ENCODE measurements around the gene TTC21A. TPM values are rescaled to one million over a fixed set of nuclear protein-coding genes. Genes with fewer than 3 reads are reported as not detected.
"Not testable (repeated sequence)": the region's sequence is repeated elsewhere in the genome, so short reads cannot be mapped to it uniquely, and the experiment has no call there.

The TTC21A gene, protein sequence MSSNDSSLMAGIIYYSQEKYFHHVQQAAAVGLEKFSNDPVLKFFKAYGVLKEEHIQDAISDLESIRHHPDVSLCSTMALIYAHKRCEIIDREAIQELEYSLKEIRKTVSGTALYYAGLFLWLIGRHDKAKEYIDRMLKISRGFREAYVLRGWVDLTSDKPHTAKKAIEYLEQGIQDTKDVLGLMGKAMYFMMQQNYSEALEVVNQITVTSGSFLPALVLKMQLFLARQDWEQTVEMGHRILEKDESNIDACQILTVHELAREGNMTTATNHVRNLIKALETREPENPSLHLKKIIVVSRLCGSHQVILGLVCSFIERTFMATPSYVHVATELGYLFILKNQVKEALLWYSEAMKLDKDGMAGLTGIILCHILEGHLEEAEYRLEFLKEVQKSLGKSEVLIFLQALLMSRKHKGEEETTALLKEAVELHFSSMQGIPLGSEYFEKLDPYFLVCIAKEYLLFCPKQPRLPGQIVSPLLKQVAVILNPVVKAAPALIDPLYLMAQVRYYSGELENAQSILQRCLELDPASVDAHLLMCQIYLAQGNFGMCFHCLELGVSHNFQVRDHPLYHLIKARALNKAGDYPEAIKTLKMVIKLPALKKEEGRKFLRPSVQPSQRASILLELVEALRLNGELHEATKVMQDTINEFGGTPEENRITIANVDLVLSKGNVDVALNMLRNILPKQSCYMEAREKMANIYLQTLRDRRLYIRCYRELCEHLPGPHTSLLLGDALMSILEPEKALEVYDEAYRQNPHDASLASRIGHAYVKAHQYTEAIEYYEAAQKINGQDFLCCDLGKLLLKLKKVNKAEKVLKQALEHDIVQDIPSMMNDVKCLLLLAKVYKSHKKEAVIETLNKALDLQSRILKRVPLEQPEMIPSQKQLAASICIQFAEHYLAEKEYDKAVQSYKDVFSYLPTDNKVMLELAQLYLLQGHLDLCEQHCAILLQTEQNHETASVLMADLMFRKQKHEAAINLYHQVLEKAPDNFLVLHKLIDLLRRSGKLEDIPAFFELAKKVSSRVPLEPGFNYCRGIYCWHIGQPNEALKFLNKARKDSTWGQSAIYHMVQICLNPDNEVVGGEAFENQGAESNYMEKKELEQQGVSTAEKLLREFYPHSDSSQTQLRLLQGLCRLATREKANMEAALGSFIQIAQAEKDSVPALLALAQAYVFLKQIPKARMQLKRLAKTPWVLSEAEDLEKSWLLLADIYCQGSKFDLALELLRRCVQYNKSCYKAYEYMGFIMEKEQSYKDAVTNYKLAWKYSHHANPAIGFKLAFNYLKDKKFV (N-terminal part only)
- total RNA-seq (2021; ENCODE audit: unreplicated experiment) (7.7 TPM), Bru-seq, nascent RNA (percentile 50 among the genes with signal in this experiment), BruChase-seq, experiment 1, labeled RNA remaining after a 2-hour chase (percentile 56 among the genes with signal in this experiment), BruChase-seq, experiment 2, labeled RNA remaining after a 6-hour chase (percentile 47 among the genes with signal in this experiment)
- polyA plus RNA-seq (2012; ENCODE audit: insufficient read length): 5.3 TPM
- long read RNA-seq, partial matches to known transcripts: 1 of 3 reads
- long read RNA-seq, other reads (novel, unspliced or antisense): 2 of 3 reads

DNA sequence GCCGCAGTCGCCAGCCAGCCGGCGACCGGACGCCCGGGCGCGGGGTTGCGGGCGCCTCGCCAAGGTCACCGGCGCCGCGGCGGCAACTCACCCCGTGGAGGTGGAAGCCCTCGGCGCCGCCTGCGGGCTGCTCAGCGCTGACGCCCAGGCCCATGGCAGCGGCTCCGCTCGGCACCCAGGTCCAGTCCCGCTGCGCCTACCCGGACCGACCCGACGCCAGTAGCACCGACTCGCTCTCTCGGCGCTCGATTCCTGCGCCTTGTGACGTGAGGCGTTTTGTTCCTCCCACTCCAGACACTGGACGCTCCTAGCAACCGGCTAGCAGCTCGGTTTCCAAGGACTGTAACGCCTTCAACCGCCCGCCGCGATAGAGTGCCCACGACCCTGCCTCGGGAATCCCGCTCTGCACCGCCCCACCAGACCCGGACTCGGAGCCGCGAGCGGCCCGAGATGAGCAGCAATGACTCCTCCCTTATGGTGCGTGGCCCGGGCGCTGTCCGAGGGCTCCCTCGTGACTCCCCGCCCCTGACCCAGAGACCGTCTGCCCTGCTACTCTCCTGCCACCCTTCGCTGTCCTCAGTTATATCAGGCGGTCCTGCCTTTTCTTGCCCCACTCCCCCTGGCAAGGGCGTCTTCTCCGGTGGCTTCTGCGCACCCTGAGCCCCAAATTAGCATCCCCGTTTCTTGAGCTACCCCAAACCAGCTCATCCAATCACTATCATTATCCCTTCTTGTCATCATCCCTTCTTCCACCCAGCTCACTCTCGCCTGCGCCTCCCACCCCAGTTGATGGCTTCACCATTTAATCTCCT lies at the start of gene TTC21A, which contains the start of gene GORASP1:
TTC21A (plus strand) TSS at position 293 of the 812 bp plus-strand sequence; CDS start at position 451, 158 bp downstream.
GORASP1 (minus strand) TSS at position 240 of the 812 bp plus-strand sequence; CDS start at position 154, 86 bp downstream.
- ATAC-seq (peak; percentile 96), DNase-seq (ENCODE audit: low read depth, low spot score) (no peak)
- H3K36me3 ChIP-seq (ENCODE audit: control insufficient read depth, insufficient read depth, low read length): peaks cover 2% of the 10 kb centered on the region; the same call in 1 of the 2 replicates
- intact Hi-C loops (cut with micrococcal nuclease; ENCODE audit: unreplicated experiment): no loop called here
- H3K9me3 ChIP-seq (ENCODE audit: control insufficient read depth, insufficient read depth, low read depth, low read length): no peaks in the 10 kb centered on the region
- in situ Hi-C loops (cut with HindIII; ENCODE audit: low pct_unique_long_range_greater_than_20kb, low sequenced_read_pairs): no loop called here
- H3K4me1 ChIP-seq (ENCODE audit: control insufficient read depth, insufficient read depth, low read length): peaks cover 6% of the 10 kb centered on the region
- TF ChIP-seq POLR2AphosphoS5 (IDR thresholded peaks at IDR 0.05; ENCODE audit: low read depth, low read length) (peak; percentile 47; the same call in 1 of the 2 replicates), TCF7L2 (IDR thresholded peaks at IDR 0.05; ENCODE audit: low read depth, low read length) (no peak), SIN3A (IDR thresholded peaks at IDR 0.05; ENCODE audit: borderline replicate concordance, insufficient read depth, low read depth, low read length) (peak; percentile 84; the same call in 1 of the 2 replicates)
- TF ChIP-seq, protein P1, sequence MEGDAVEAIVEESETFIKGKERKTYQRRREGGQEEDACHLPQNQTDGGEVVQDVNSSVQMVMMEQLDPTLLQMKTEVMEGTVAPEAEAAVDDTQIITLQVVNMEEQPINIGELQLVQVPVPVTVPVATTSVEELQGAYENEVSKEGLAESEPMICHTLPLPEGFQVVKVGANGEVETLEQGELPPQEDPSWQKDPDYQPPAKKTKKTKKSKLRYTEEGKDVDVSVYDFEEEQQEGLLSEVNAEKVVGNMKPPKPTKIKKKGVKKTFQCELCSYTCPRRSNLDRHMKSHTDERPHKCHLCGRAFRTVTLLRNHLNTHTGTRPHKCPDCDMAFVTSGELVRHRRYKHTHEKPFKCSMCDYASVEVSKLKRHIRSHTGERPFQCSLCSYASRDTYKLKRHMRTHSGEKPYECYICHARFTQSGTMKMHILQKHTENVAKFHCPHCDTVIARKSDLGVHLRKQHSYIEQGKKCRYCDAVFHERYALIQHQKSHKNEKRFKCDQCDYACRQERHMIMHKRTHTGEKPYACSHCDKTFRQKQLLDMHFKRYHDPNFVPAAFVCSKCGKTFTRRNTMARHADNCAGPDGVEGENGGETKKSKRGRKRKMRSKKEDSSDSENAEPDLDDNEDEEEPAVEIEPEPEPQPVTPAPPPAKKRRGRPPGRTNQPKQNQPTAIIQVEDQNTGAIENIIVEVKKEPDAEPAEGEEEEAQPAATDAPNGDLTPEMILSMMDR (IDR thresholded peaks at IDR 0.05): no peak
- TF ChIP-seq, protein P2, sequence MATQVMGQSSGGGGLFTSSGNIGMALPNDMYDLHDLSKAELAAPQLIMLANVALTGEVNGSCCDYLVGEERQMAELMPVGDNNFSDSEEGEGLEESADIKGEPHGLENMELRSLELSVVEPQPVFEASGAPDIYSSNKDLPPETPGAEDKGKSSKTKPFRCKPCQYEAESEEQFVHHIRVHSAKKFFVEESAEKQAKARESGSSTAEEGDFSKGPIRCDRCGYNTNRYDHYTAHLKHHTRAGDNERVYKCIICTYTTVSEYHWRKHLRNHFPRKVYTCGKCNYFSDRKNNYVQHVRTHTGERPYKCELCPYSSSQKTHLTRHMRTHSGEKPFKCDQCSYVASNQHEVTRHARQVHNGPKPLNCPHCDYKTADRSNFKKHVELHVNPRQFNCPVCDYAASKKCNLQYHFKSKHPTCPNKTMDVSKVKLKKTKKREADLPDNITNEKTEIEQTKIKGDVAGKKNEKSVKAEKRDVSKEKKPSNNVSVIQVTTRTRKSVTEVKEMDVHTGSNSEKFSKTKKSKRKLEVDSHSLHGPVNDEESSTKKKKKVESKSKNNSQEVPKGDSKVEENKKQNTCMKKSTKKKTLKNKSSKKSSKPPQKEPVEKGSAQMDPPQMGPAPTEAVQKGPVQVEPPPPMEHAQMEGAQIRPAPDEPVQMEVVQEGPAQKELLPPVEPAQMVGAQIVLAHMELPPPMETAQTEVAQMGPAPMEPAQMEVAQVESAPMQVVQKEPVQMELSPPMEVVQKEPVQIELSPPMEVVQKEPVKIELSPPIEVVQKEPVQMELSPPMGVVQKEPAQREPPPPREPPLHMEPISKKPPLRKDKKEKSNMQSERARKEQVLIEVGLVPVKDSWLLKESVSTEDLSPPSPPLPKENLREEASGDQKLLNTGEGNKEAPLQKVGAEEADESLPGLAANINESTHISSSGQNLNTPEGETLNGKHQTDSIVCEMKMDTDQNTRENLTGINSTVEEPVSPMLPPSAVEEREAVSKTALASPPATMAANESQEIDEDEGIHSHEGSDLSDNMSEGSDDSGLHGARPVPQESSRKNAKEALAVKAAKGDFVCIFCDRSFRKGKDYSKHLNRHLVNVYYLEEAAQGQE (IDR thresholded peaks at IDR 0.05; ENCODE audit: insufficient read depth in 1 of 2, low read depth in 2 of 2, low read length in 1 of 2): no peak
- ChIA-PET POLR2A (interaction anchor here (1.2 kb wide), 1 partner anchor 18 kb away, joined by 3 read pairs; no protein-coding TSS in a partner anchor), CTCF (interaction anchor here (0.6 kb wide), 1 partner anchor 53 kb away, joined by 4 read pairs; no protein-coding TSS in a partner anchor)
- peak within 1 kb of the TSS; percentile 76 for H3K27ac ChIP-seq (ENCODE audit: low read length)
- H3K27me3 ChIP-seq (ENCODE audit: control insufficient read depth, insufficient read depth, low read length): no peaks in the 10 kb centered on the region
- H3K4me3 ChIP-seq (ENCODE audit: low read depth in 2 of 2, low read length in 2 of 2): peak within 1 kb of the TSS; percentile 81 to 82
- BruUV-seq (replicated peaks): no TSS peak

DNA sequence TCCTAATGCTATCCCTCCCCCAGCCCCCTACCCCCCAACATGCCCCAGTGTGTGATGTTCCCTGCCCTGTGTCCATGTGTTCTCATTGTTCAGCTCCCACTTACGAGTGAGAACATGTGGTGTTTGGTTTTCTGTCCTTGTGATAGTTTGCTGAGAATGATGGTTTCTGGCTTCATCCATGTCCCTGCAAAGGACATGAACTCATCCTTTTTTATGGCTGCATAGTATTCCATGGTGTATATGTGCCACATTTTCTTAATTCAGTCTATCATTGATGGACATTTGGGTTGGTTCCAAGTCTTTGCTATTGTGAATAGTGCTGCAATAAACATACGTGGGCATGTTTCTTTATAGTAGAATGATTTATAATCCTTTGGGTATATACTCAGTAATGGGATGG lies 46.3 kb upstream of the TTC21A start:
- intact Hi-C loops (cut with micrococcal nuclease; ENCODE audit: unreplicated experiment); BruUV-seq (replicated peaks); H3K4me3 ChIP-seq (ENCODE audit: low read depth in 2 of 2, low read length in 2 of 2); DNase-seq (ENCODE audit: low read depth, low spot score); H3K4me1 ChIP-seq (ENCODE audit: control insufficient read depth, insufficient read depth, low read length); H3K36me3 ChIP-seq (ENCODE audit: control insufficient read depth, insufficient read depth, low read length); ATAC-seq; POLR2A ChIA-PET; H3K9me3 ChIP-seq (ENCODE audit: control insufficient read depth, insufficient read depth, low read depth, low read length); H3K27ac ChIP-seq (ENCODE audit: low read length); H3K27me3 ChIP-seq (ENCODE audit: control insufficient read depth, insufficient read depth, low read length); in situ Hi-C loops (cut with HindIII; ENCODE audit: low pct_unique_long_range_greater_than_20kb, low sequenced_read_pairs); CTCF ChIA-PET: not testable (repeated sequence)

Data from Panc1 (cell line).